Measurements from ENCODE around the gene PACSIN3. TPM values are rescaled to one million over a fixed set of nuclear protein-coding genes. Genes with fewer than 3 reads are reported as not detected.

Gene PACSIN3
- total and polyA plus RNA-seq, 2 of the 8 experiments (the other 6 are each of a cell fraction or from before 2014, with no cell fraction given): 23.8 to 47.2 TPM

DNA sequence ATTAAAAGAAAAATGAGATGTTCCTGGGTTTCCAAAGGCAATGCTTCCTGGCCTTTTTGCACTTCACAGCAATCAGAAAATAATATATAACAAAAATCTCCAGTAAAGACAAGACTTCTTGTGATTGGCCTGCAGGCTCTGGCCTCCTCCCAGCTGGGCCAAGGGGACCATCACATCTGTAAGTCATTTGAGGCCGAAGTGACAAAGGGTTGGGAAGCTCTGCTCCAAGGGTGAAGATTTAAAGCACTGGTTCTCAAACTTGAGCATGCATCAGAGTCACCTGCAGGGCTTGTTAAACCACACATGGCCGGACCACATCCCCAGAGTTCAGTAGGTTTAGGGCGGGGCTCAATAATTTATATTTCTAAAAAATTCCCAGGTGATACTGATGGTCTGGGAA, 41.7 kb downstream of the PACSIN3 start:
- no peak overlapping the region for H3K14ac ChIP-seq (ENCODE audit: insufficient read length)
- H4K8ac ChIP-seq (ENCODE audit: extremely low read depth, insufficient read depth, low read length): no peak overlapping the region
- H3K4me1 ChIP-seq (replicated peaks in 1 of 4; ENCODE audit: control insufficient read depth in 3 of 4, insufficient read depth in 4 of 4, low read length in 3 of 4): peaks cover 0 to 2% (median 0%) of the 10 kb centered on the region in 4 experiments; a peak in 1 of 7 replicates
- no peak overlapping the region for H2BK15ac ChIP-seq (ENCODE audit: low read length)
- TF ChIP-seq CHD2 (IDR thresholded peaks at IDR 0.05; ENCODE audit: low read length) (no peak), FOSL1 (IDR thresholded peaks at IDR 0.05; ENCODE audit: insufficient read depth, low read depth, low read length) (no peak)
- TF ChIP-seq, protein P1, sequence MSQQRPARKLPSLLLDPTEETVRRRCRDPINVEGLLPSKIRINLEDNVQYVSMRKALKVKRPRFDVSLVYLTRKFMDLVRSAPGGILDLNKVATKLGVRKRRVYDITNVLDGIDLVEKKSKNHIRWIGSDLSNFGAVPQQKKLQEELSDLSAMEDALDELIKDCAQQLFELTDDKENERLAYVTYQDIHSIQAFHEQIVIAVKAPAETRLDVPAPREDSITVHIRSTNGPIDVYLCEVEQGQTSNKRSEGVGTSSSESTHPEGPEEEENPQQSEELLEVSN (IDR thresholded peaks at IDR 0.05): no peak
- no peak overlapping the region for H2BK12ac ChIP-seq (ENCODE audit: low read depth, low read length)
- H3K36me3 ChIP-seq (ENCODE audit: control insufficient read depth in 2 of 4, insufficient read depth in 4 of 4, low read length in 3 of 4): no peaks in the 10 kb centered on the region
- H4K20me1 ChIP-seq (replicated peaks in 1 of 2; ENCODE audit: control insufficient read depth in 1 of 2, insufficient read depth in 2 of 2, low read length in 2 of 2): no peaks in the 10 kb centered on the region
- no peak overlapping the region for H2BK20ac ChIP-seq (ENCODE audit: low read length)
- H3K79me2 ChIP-seq (ENCODE audit: control insufficient read depth in 1 of 2, insufficient read depth in 2 of 2, low read length in 2 of 2): no peaks in the 10 kb centered on the region
- CTCF ChIA-PET (ENCODE audit: partially characterized antibody): interaction anchor here (0.6 to 8.0 kb wide), 4 partner anchors 9 to 254 kb away, joined by 3 to 54 read pairs (median 4); no protein-coding TSS in a partner anchor
- H2BK5ac ChIP-seq (ENCODE audit: low read depth, low read length): no peak overlapping the region
- no peak overlapping the region for H3K18ac ChIP-seq (ENCODE audit: extremely low read depth, low read length)
- no peak for FAIRE-seq
- H3K27ac ChIP-seq (ENCODE audit: low read depth, low read length): no peak overlapping the region
- no peak overlapping the region for H4K91ac ChIP-seq (replicated peaks; ENCODE audit: insufficient read length, low read length)
- no peaks in the 10 kb centered on the region for H3K9me3 ChIP-seq (ENCODE audit: insufficient read depth in 2 of 2, low read depth in 1 of 2, low read length in 1 of 2)
- H3K4ac ChIP-seq (replicated peaks; ENCODE audit: insufficient read length, low read depth, low read length): no peak overlapping the region
- no peak overlapping the region for H3K56ac ChIP-seq (replicated peaks; ENCODE audit: insufficient read length, low read depth, low read length)
- no peak overlapping the region for H4K5ac ChIP-seq (ENCODE audit: insufficient read length, low read depth, low read length)
- H3K79me1 ChIP-seq (ENCODE audit: low read depth, low read length): no peaks in the 10 kb centered on the region
- POLR2A ChIA-PET (ENCODE audit: partially characterized antibody): interaction anchor here (1.4 kb wide), 1 partner anchor 31 kb away, joined by 3 read pairs; no protein-coding TSS in a partner anchor
- no peaks in the 10 kb centered on the region for H3K27me3 ChIP-seq (replicated peaks in 1 of 4; ENCODE audit: control insufficient read depth in 3 of 4, extremely low read depth in 1 of 4, insufficient read depth in 3 of 4, low read length in 3 of 4)
- no peak overlapping the region for H3K4me2 ChIP-seq (ENCODE audit: insufficient read depth in 1 of 2, low read depth in 2 of 2, low read length in 2 of 2)
- 92% methylated on average over 3 of the region's 3 CpGs; no CpG with 5 or more reads in 1 of the 2 experiments for WGBS, 2 experiments (ENCODE audit: extremely low coverage in 1 of 2, insufficient coverage in 1 of 2, insufficient read length in 1 of 2, insufficient replicate concordance in 2 of 2, low coverage in 1 of 2, low lambda C conversion rate in 2 of 2, missing lambda C conversion rate in 1 of 2)
- H3K4me3 ChIP-seq (ENCODE audit: extremely low read depth in 1 of 4, insufficient read depth in 2 of 4, low read depth in 3 of 4, low read length in 4 of 4): no peak overlapping the region
- no peak overlapping the region for H2AK5ac ChIP-seq (ENCODE audit: low read depth, low read length)
- no peak overlapping the region for H2AFZ ChIP-seq (ENCODE audit: low read length)
- H3K23ac ChIP-seq (ENCODE audit: insufficient read length): no peak overlapping the region
- H2BK120ac ChIP-seq (replicated peaks; ENCODE audit: low read depth, low read length): no peak overlapping the region
- H3K23me2 ChIP-seq (ENCODE audit: low read depth, low read length): no peaks in the 10 kb centered on the region
- no peak overlapping the region for H3K9ac ChIP-seq (replicated peaks in 1 of 4; ENCODE audit: extremely low read depth in 1 of 4, low read depth in 3 of 4, low read length in 3 of 4)
- no peak for DNase-seq (ENCODE audit: low read depth in 1 of 2, low spot score in 2 of 2)
